HL-60 (cell line): ENCODE results near the gene HBQ1.

Experiments
- DNase-seq, 2 experiments: peaks; one replicate each; pipeline ENCODE4 v3.0.0-alpha.2; 2010 to 2020; ENCODE audit warnings: low read depth in 1 of 2, low spot score in 1 of 2
- H3K27ac ChIP-seq: fragments of 250-450 bp; sonication (Bioruptor Pico); replicated peaks from 2 replicates; pipeline ENCODE4 v1.5.1; 2020; ENCODE audit warnings: mild to moderate bottlenecking, moderate library complexity
- H3K27me3 ChIP-seq: fragments of 250-450 bp; sonication (Bioruptor Pico); 2 replicates; pipeline ENCODE4 v1.5.1; 2021; ENCODE audit warnings: mild to moderate bottlenecking, moderate library complexity; ENCODE audit not compliant: insufficient read depth, poor library complexity, severe bottlenecking
- H3K4me3 ChIP-seq: replicated peaks from 2 replicates; pipeline ENCODE4 v1.5.1; 2011; ENCODE audit warnings: mild to moderate bottlenecking, control low read depth, low read length; ENCODE audit not compliant: insufficient read depth
- CTCF ChIP-seq: IDR thresholded peaks from one replicate; pipeline ENCODE4 v1.5.1; 2011; ENCODE audit warnings: low read length, control low read depth, inconsistent platforms; ENCODE audit not compliant: insufficient read depth
- GABPA ChIP-seq: IDR thresholded peaks from 2 replicates; pipeline ENCODE4 v1.6.1; 2012; ENCODE audit warnings: low read depth
- POLR2AphosphoS5 ChIP-seq: IDR thresholded peaks from 2 replicates; pipeline ENCODE4 v1.6.1; 2012; ENCODE audit warnings: low read depth
- SPI1 ChIP-seq: IDR thresholded peaks from 2 replicates; pipeline ENCODE4 v1.6.1; 2012; ENCODE audit warnings: low read depth, mild to moderate bottlenecking, borderline replicate concordance
- TF ChIP-seq, protein P1 (sequence below): IDR thresholded peaks from 2 replicates; pipeline ENCODE4 v1.6.1; 2012; ENCODE audit warnings: low read depth; ENCODE audit not compliant: insufficient replicate concordance

HBQ1 gene

GRCh38 chr16:185691-186090 is 5.4 kb downstream of the HBQ1 start:
- no peak for DNase-seq
- no peak overlapping the region for H3K27ac ChIP-seq
- H3K27me3 ChIP-seq = peaks cover 3% of the 10 kb centered on the region
- H3K4me3 ChIP-seq = no peak overlapping the region
- TF ChIP-seq CTCF (no peak), POLR2AphosphoS5 (no peak), GABPA (no peak), SPI1 (no peak)
- TF ChIP-seq, protein P1, sequence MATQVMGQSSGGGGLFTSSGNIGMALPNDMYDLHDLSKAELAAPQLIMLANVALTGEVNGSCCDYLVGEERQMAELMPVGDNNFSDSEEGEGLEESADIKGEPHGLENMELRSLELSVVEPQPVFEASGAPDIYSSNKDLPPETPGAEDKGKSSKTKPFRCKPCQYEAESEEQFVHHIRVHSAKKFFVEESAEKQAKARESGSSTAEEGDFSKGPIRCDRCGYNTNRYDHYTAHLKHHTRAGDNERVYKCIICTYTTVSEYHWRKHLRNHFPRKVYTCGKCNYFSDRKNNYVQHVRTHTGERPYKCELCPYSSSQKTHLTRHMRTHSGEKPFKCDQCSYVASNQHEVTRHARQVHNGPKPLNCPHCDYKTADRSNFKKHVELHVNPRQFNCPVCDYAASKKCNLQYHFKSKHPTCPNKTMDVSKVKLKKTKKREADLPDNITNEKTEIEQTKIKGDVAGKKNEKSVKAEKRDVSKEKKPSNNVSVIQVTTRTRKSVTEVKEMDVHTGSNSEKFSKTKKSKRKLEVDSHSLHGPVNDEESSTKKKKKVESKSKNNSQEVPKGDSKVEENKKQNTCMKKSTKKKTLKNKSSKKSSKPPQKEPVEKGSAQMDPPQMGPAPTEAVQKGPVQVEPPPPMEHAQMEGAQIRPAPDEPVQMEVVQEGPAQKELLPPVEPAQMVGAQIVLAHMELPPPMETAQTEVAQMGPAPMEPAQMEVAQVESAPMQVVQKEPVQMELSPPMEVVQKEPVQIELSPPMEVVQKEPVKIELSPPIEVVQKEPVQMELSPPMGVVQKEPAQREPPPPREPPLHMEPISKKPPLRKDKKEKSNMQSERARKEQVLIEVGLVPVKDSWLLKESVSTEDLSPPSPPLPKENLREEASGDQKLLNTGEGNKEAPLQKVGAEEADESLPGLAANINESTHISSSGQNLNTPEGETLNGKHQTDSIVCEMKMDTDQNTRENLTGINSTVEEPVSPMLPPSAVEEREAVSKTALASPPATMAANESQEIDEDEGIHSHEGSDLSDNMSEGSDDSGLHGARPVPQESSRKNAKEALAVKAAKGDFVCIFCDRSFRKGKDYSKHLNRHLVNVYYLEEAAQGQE = no peak

DNA sequence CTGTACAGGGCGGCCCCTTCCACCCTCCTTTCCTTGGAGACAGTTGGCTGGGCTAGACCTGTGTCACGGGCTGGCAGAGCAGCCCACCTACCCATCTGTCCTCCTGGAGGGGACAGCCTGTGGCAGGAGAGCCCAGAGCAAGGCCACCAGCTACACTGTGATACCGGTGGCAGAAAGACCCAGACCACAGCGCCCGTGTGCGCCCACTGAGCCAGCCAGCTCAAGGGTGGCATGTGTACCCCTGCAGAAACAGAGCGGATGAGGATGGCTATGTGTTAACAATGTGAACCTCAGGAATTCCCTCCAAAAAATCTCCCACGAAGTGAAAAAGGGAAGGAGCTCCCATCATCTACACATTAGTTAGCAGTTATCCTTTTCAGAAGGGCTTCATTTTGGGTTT is 7.1 kb downstream of the HBQ1 start:
- Histone ChIP-seq H3K4me3 (no peak overlapping the region), H3K27ac (no peak overlapping the region), H3K27me3 (no peaks in the 10 kb centered on the region)
- no peak for DNase-seq
- TF ChIP-seq CTCF (no peak), POLR2AphosphoS5 (no peak), GABPA (no peak), SPI1 (no peak)
- TF ChIP-seq, protein P1 = no peak

GRCh38 chr16:188674-189073 is 8.4 kb downstream of the HBQ1 start:
- no peak for TF ChIP-seq GABPA
- TF ChIP-seq SPI1 = no peak
- no peak for TF ChIP-seq CTCF
- TF ChIP-seq, protein P1 = no peak
- TF ChIP-seq POLR2AphosphoS5 = no peak
- no peak for DNase-seq
- no peaks in the 10 kb centered on the region for H3K27me3 ChIP-seq
- H3K27ac ChIP-seq = no peak overlapping the region
- no peak overlapping the region for H3K4me3 ChIP-seq
